ENCODE data around the gene EPB41L5.

DNA sequence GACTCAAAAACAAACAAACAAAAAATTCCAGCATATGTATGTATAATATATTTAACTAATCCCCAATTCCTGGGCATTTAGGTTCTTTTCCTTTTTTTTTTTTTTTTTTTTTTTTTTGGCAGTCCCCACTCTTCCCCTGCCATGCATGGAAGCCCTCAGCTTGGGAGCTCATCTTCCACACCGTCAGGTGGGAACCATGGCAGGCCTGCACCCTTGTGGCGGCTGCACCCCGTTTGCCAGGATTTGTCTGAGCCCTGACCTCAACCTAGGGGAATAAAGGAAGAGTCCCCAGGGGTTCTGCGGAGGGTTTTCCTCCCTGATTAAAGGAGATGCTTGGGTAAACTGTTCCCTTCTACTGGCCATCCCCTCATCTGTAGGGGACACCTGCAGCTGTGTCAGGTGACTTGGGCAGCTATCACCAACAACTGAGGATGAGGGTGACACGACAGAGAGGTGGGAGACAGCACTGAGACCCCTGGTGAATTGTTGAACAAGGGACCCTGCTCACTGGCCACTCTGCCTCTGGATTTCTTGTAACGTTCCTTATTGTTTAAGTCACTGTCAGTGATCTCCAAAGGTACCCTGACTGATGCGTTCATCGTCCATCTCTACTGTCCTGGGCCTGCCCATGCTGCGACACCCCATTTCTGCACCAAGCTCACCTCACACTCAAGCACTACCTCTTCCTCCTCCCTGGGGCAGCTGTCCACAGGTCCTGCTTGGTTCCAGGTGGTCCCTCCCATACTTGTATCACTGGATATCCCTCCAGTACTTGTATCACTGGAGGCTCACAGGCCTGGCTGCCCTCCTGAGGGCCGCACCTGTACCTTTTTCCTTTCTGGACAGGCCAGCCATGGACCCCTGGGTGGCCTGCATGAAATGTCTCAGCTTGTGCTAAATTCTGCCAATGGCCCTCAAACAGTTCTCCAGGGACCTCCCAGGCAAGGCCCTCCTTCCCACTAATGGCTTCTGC, 195.8 kb downstream of the EPB41L5 start:
- TF ChIP-seq, protein P1, sequence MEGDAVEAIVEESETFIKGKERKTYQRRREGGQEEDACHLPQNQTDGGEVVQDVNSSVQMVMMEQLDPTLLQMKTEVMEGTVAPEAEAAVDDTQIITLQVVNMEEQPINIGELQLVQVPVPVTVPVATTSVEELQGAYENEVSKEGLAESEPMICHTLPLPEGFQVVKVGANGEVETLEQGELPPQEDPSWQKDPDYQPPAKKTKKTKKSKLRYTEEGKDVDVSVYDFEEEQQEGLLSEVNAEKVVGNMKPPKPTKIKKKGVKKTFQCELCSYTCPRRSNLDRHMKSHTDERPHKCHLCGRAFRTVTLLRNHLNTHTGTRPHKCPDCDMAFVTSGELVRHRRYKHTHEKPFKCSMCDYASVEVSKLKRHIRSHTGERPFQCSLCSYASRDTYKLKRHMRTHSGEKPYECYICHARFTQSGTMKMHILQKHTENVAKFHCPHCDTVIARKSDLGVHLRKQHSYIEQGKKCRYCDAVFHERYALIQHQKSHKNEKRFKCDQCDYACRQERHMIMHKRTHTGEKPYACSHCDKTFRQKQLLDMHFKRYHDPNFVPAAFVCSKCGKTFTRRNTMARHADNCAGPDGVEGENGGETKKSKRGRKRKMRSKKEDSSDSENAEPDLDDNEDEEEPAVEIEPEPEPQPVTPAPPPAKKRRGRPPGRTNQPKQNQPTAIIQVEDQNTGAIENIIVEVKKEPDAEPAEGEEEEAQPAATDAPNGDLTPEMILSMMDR (IDR thresholded peaks at IDR 0.05; ENCODE audit: insufficient read depth, low read length), result no peak
- TF ChIP-seq POLR2AphosphoS5 (IDR thresholded peaks at IDR 0.05; ENCODE audit: low read depth), result no peak
